Uterus (tissue), 4 donors: ENCODE measurements around the gene BCDIN3D. TPM values are rescaled to one million over a fixed set of nuclear protein-coding genes. Genes with fewer than 3 reads are reported as not detected.

Source experiments
- DNase-seq, 2 donors: peaks; one replicate each; pipeline ENCODE4 v3.0.0-alpha.2; 2019 to 2020
- H3K27ac ChIP-seq, 2 donors: fragments of 200-600 bp; sonication (generic); 1 replicate in 1 of 2; 2 replicates in 1 of 2; pipeline ENCODE4 v1.5.1; 2016 to 2018
- H3K27me3 ChIP-seq, 2 donors: fragments of 200-600 bp; sonication (generic); one replicate each; pipeline ENCODE4 v1.5.1; 2018 to 2019; ENCODE audit warnings: control low read depth in 1 of 2
- H3K36me3 ChIP-seq, 2 donors: fragments of 200-600 bp; sonication (generic); one replicate each; pipeline ENCODE4 v1.5.1; 2019; ENCODE audit warnings: control low read depth in 1 of 2
- H3K4me1 ChIP-seq, 2 donors: fragments of 200-600 bp; sonication (generic); one replicate each; pipeline ENCODE4 v1.5.1; 2018 to 2019; ENCODE audit warnings: control low read depth in 1 of 2
- H3K4me3 ChIP-seq, 2 donors: fragments of 200-600 bp; sonication (generic); 1 replicate in 1 of 2; 2 replicates in 1 of 2; pipeline ENCODE4 v1.5.1; 2018 to 2019; ENCODE audit warnings: mild to moderate bottlenecking in 1 of 2
- H3K9me3 ChIP-seq, 2 donors: fragments of 200-600 bp; sonication (generic); one replicate each; pipeline ENCODE4 v1.5.1; 2019; ENCODE audit warnings: control low read depth in 1 of 2
- POLR2A ChIP-seq, 2 donors: fragments of 450-650 bp; IDR thresholded peaks; one replicate each; pipeline ENCODE4 v1.6.1; 2016; ENCODE audit warnings: antibody characterized with exemption in 2 of 2, mild to moderate bottlenecking in 1 of 2, moderate library complexity in 1 of 2
- intact Hi-C: fragments of 100-400 bp; cut with DNase I; formaldehyde crosslinking; loops from one replicate; pipeline ENCODE4 v1.15.1; 2023; ENCODE audit warnings: low total_unique reads
- total RNA-seq, 4 donors: library from RNA; depleted of rRNA in 3 of 4; stranded (reverse); fragments of >200 nt in 3 of 4; gene quantifications; one replicate each; pipeline versions ENCODE4 v1.1.0 to v1.2.4, GENCODE V29; 2014 to 2023
- TF ChIP-seq, protein P1 (sequence below), 4 experiments: fragments of 200-600 bp in 2 of 4; fragments of 450-650 bp in 2 of 4; sonication (generic) in 2 of 4; IDR thresholded peaks; one replicate each; pipeline ENCODE4 v1.5.1; 2016 to 2019; ENCODE audit warnings: antibody characterized with exemption in 4 of 4, mild to moderate bottlenecking in 2 of 4, moderate library complexity in 1 of 4
- donor health status: DM: yes; HTN: yes; CAD: no.

The BCDIN3D gene
- total RNA-seq, 4 donors from 2014 or later = 2.1 to 7.2 (median 2.7) TPM

DNA sequence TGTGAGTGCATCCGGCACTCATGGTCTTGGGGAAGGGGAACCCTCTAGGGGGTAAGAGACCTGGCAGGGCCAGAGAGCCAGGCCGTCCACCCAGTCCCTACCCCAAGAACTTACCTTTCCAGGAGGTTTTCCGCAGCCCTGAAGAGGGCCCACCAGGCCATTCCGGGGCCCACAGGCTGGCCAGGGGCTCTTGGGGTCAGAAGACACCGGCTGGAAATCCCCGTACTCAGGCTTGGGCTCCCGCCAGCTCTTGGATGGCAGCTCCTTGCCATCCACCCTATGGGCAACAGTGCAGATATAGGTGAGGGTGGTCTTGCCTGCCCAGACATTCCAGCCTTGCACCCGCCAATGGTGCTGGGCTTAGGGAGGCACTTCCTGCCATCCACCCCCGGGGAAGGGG lies 49.3 kb downstream of the BCDIN3D start:
- H3K36me3 ChIP-seq = no peaks in the 10 kb centered on the region
- no peaks in the 10 kb centered on the region for H3K27me3 ChIP-seq
- no peaks in the 10 kb centered on the region for H3K4me1 ChIP-seq
- intact Hi-C loops = no loop called here
- H3K9me3 ChIP-seq = no peaks in the 10 kb centered on the region
- no peak overlapping the region for H3K4me3 ChIP-seq
- H3K27ac ChIP-seq = no peak overlapping the region
- TF ChIP-seq, protein P1, sequence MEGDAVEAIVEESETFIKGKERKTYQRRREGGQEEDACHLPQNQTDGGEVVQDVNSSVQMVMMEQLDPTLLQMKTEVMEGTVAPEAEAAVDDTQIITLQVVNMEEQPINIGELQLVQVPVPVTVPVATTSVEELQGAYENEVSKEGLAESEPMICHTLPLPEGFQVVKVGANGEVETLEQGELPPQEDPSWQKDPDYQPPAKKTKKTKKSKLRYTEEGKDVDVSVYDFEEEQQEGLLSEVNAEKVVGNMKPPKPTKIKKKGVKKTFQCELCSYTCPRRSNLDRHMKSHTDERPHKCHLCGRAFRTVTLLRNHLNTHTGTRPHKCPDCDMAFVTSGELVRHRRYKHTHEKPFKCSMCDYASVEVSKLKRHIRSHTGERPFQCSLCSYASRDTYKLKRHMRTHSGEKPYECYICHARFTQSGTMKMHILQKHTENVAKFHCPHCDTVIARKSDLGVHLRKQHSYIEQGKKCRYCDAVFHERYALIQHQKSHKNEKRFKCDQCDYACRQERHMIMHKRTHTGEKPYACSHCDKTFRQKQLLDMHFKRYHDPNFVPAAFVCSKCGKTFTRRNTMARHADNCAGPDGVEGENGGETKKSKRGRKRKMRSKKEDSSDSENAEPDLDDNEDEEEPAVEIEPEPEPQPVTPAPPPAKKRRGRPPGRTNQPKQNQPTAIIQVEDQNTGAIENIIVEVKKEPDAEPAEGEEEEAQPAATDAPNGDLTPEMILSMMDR (IDR thresholded peaks at IDR 0.05) = no peak
- DNase-seq = no peak

GRCh38 chr12:49792976-49793580 lies 49.8 kb downstream of the BCDIN3D start:
- no peak for DNase-seq
- TF ChIP-seq, protein P1 (IDR thresholded peaks at IDR 0.05) = no peak
- no peak for TF ChIP-seq POLR2A (IDR thresholded peaks at IDR 0.05)
- Histone ChIP-seq H3K4me1 (no peaks in the 10 kb centered on the region), H3K27ac (no peak overlapping the region), H3K27me3 (no peaks in the 10 kb centered on the region), H3K4me3 (no peak overlapping the region), H3K36me3 (no peaks in the 10 kb centered on the region), H3K9me3 (no peaks in the 10 kb centered on the region)
- intact Hi-C loops = no loop called here

DNA sequence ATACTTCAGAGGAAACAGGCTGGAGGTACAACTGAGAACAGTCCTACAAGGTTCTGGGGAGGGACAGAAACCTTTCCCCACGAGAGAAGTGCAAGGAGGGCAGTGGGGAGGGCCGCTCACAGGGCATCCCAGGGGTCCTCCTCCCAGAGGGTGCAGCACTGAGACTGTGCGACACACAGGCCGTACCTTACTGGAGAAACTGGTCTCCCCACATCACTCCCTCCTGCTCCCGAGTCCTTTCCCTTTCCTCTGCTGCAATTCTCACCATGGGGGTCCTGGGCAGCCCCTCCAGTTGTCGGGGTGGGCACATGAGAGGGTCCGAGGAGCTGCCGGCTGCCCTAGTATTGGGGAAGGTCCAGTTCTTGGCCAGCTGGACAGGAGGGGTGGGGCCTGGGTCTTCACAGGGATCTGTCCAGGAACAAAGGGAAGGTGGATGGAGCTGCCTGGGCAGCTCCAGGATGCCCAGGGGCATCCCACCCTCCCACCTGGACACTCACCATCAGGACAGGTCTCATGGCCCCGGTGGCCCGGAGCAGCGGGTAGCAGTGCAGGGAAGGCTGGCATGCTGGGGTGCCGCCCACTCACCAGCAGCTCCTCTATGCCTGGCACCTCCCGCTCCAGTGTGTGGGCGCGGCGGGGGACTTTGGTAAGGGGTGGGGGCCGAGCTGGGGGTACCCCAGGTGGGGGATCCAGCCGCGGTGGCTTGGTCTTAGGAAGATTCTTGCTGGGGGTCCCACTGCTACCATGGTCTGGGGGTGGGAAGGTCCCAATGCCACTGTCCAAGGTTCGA lies 50.5 kb downstream of the BCDIN3D start:
- Histone ChIP-seq H3K27ac (no peak overlapping the region), H3K9me3 (no peaks in the 10 kb centered on the region), H3K36me3 (no peaks in the 10 kb centered on the region), H3K4me1 (no peaks in the 10 kb centered on the region), H3K4me3 (no peak overlapping the region), H3K27me3 (no peaks in the 10 kb centered on the region)
- intact Hi-C loops = no loop called here
- TF ChIP-seq, protein P1 (IDR thresholded peaks at IDR 0.05) = no peak
- no peak for TF ChIP-seq POLR2A (IDR thresholded peaks at IDR 0.05)
- no peak for DNase-seq

- no peak for DNase-seq
- no peaks in the 10 kb centered on the region for H3K36me3 ChIP-seq
- TF ChIP-seq, protein P1 (IDR thresholded peaks at IDR 0.05) = no peak
- no peak for TF ChIP-seq POLR2A (IDR thresholded peaks at IDR 0.05)
- intact Hi-C loops = no loop called here
- H3K4me3 ChIP-seq = no peak overlapping the region
- no peaks in the 10 kb centered on the region for H3K9me3 ChIP-seq
- no peak overlapping the region for H3K27ac ChIP-seq
- H3K4me1 ChIP-seq = no peaks in the 10 kb centered on the region
- H3K27me3 ChIP-seq = no peaks in the 10 kb centered on the region
These were observed 51.2 kb downstream of the BCDIN3D start for GRCh38 chr12:49791700-49792099.

DNA sequence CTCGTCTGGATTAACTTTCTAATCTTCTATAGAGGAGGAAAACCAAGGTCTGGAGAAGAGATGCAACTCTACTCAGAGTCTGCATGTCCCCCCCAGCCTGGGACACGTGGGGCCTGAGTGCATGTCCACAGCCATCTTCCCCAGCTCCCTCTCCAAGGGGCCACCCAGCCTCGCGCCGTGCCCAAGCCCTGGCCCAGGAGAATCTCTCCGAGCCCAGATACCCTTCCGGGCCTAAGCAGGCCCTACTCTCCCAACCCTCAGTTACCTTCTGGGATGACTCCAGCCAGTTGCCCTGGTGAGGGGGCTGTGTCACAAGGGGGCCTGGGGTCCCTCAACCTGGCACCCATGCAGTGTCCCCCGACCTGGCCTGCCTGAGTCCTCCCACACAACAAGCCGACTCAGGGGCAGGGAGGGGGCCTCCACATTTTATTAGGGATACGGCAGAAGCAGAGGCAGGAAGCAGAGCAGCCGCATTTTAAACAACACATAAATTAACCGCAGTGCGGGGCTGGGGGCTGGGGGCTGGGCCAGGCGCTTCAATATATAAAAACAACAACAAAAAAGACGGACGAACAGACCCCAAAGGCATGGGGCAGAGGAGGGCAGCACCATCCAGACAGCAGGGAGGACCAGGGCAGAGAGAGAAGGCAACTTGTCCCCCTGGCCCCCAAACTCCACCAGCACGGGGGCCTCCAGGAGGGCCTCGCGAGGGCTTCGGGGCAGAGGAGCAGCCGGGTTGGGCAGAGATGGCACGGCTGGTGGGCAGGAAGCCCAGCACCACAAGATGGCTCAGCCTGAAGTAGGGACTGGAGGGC lies 52.0 kb downstream of the BCDIN3D start:
- Histone ChIP-seq H3K4me3 (no peak overlapping the region), H3K4me1 (no peaks in the 10 kb centered on the region), H3K36me3 (no peaks in the 10 kb centered on the region), H3K27me3 (no peaks in the 10 kb centered on the region), H3K9me3 (no peaks in the 10 kb centered on the region), H3K27ac (no peak overlapping the region)
- intact Hi-C loops = no loop called here
- no peak for TF ChIP-seq POLR2A (IDR thresholded peaks at IDR 0.05)
- TF ChIP-seq, protein P1 (IDR thresholded peaks at IDR 0.05) = no peak
- DNase-seq = no peak
